ENCODE measurements around the gene LCNL1.

The LCNL1 gene

GRCh38 chr9:137007816-137008270, 25.1 kb downstream of the LCNL1 start:
- H3K4me3 ChIP-seq = no peak overlapping the region

GRCh38 chr9:137008312-137008711, 25.5 kb downstream of the LCNL1 start:
- TF ChIP-seq CTCF (IDR thresholded peaks at IDR 0.05) = no peak
- Histone ChIP-seq H3K4me1 (no peaks in the 10 kb centered on the region), H3K36me3 (peaks cover 7 to 64% (median 53%) of the 10 kb centered on the region in 3 donors), H3K27me3 (no peaks in the 10 kb centered on the region), H3K27ac (no peak overlapping the region), H3K9me3 (no peaks in the 10 kb centered on the region), H3K4me3 (no peak overlapping the region)
- DNase-seq = no peak
- intact Hi-C loops (cut with DNase I; ENCODE audit: low total_unique reads) = no loop called here

More at GRCh38 chr9:137007816-137008270, 25.1 kb downstream of the LCNL1 start:
- H3K4me1 ChIP-seq = no peaks in the 10 kb centered on the region
- peaks cover 6 to 59% (median 48%) of the 10 kb centered on the region in 3 donors for H3K36me3 ChIP-seq
- no peak for DNase-seq
- no peaks in the 10 kb centered on the region for H3K9me3 ChIP-seq
- H3K27me3 ChIP-seq = no peaks in the 10 kb centered on the region
- no peak for TF ChIP-seq CTCF (IDR thresholded peaks at IDR 0.05)
- intact Hi-C loops (cut with DNase I; ENCODE audit: low total_unique reads) = no loop called here
- H3K27ac ChIP-seq = no peak overlapping the region

GRCh38 chr9:137009217-137009616, 26.4 kb downstream of the LCNL1 start:
- H3K4me3 ChIP-seq = no peak overlapping the region
- H3K4me1 ChIP-seq = no peaks in the 10 kb centered on the region
- no peaks in the 10 kb centered on the region for H3K9me3 ChIP-seq
- intact Hi-C loops (cut with DNase I; ENCODE audit: low total_unique reads) = no loop called here
- DNase-seq = no peak
- H3K27ac ChIP-seq = no peak overlapping the region
- TF ChIP-seq CTCF (IDR thresholded peaks at IDR 0.05) = no peak
- H3K27me3 ChIP-seq = no peaks in the 10 kb centered on the region
- H3K36me3 ChIP-seq = peaks cover 7 to 73% (median 62%) of the 10 kb centered on the region in 3 donors

GRCh38 chr9:137009938-137010732, 27.3 kb downstream of the LCNL1 start:
- H3K4me3 ChIP-seq = no peak overlapping the region
- H3K27me3 ChIP-seq = no peaks in the 10 kb centered on the region
- H3K9me3 ChIP-seq = no peaks in the 10 kb centered on the region
- no peak for TF ChIP-seq CTCF (IDR thresholded peaks at IDR 0.05)
- H3K4me1 ChIP-seq = no peaks in the 10 kb centered on the region
- no peak overlapping the region for H3K27ac ChIP-seq
- DNase-seq = no peak
- intact Hi-C loops (cut with DNase I; ENCODE audit: low total_unique reads) = no loop called here
- peaks cover 10 to 82% (median 71%) of the 10 kb centered on the region in 3 donors for H3K36me3 ChIP-seq

GRCh38 chr9:137011156-137011555, 28.4 kb downstream of the LCNL1 start:
- Histone ChIP-seq H3K4me3 (no peak overlapping the region), H3K27me3 (no peaks in the 10 kb centered on the region), H3K4me1 (no peaks in the 10 kb centered on the region), H3K9me3 (no peaks in the 10 kb centered on the region), H3K27ac (no peak overlapping the region), H3K36me3 (peaks cover 19 to 92% (median 81%) of the 10 kb centered on the region in 3 donors)
- intact Hi-C loops (cut with DNase I; ENCODE audit: low total_unique reads) = no loop called here
- no peak for TF ChIP-seq CTCF (IDR thresholded peaks at IDR 0.05)
- DNase-seq = no peak
